T-helper 1 cell (primary cell): Measurements from ENCODE around the gene NAP1L4.
"Not testable (repeated sequence)": the region's sequence is repeated elsewhere in the genome, so short reads cannot be mapped to it uniquely, and the experiment has no call there.

Source experiments
- DNase-seq, 5 donors: peaks; one replicate each; pipeline ENCODE4 v3.0.0-alpha.2; 2012 to 2020

NAP1L4 gene

GRCh38 chr11:2955906-2956476 is 36.1 kb downstream of the NAP1L4 start:
- DNase-seq, result no peak

GRCh38 chr11:2954263-2954662 is 37.9 kb downstream of the NAP1L4 start:
- DNase-seq, result no peak

GRCh38 chr11:2952290-2952689 is 39.8 kb downstream of the NAP1L4 start:
- no peak for DNase-seq

- no peak for DNase-seq
Observed at GRCh38 chr11:2951231-2952110, 40.7 kb downstream of the NAP1L4 start.

GRCh38 chr11:2950825-2951224 is 41.3 kb downstream of the NAP1L4 start:
- DNase-seq, result no peak

- no peak for DNase-seq
Observed at GRCh38 chr11:2949920-2950319, 42.2 kb downstream of the NAP1L4 start.

GRCh38 chr11:2947744-2948143 is 44.4 kb downstream of the NAP1L4 start:
- no peak for DNase-seq

GRCh38 chr11:2945757-2946287 is 46.3 kb downstream of the NAP1L4 start:
- no peak for DNase-seq

- DNase-seq, result peak in 3 of 5 donors; percentile 26 to 58 (median 47)
Observed at GRCh38 chr11:2945031-2945756, 46.9 kb downstream of the NAP1L4 start.

GRCh38 chr11:2944530-2944929 is 47.6 kb downstream of the NAP1L4 start:
- DNase-seq, result no peak

- no peak for DNase-seq
Observed at GRCh38 chr11:2943711-2944118, 48.4 kb downstream of the NAP1L4 start.

GRCh38 chr11:2942872-2943710 is 49.0 kb downstream of the NAP1L4 start:
- DNase-seq, result no peak

- DNase-seq, result no peak
Observed at GRCh38 chr11:2942447-2942846, 49.7 kb downstream of the NAP1L4 start.

GRCh38 chr11:2940921-2941821 is 51.0 kb downstream of the NAP1L4 start:
- DNase-seq, result no peak

GRCh38 chr11:2940147-2940920 is 51.8 kb downstream of the NAP1L4 start:
- peak in 2 of 5 donors; percentile 22 to 50 for DNase-seq

GRCh38 chr11:2938458-2939418 is 53.4 kb downstream of the NAP1L4 start:
- not testable (repeated sequence) for DNase-seq

GRCh38 chr11:2937641-2938457 is 54.3 kb downstream of the NAP1L4 start:
- not testable (repeated sequence) for DNase-seq

- DNase-seq, result no peak
Observed at GRCh38 chr11:2934611-2935239, 57.4 kb downstream of the NAP1L4 start.
